Caco-2 (cell line): Measurements from ENCODE around the gene SUPT3H. TPM values are rescaled to one million over a fixed set of nuclear protein-coding genes. Genes with fewer than 3 reads are reported as not detected.

Experiments used
- BruUV-seq: library from RNA; stranded (reverse); fragments of 400-500 nt; replicated peaks from 2 replicates; lab custom pipeline; 2021; lab: Mats Ljungman, UMichigan
- CTCF ChIA-PET: fragments of 300-600 bp; sonication (Branson Sonifier 250); formaldehyde crosslinking; loops from one replicate; lab custom pipeline; 2022; ENCODE audit warnings: antibody characterized with exemption; lab: Charles Lee
- POLR2A ChIA-PET: fragments of 300-600 bp; sonication (Branson Sonifier 250); formaldehyde crosslinking; loops from one replicate; lab custom pipeline; 2022; ENCODE audit warnings: antibody characterized with exemption; lab: Charles Lee
- DNase-seq, 2 experiments: peaks; one replicate each; pipeline versions ENCODE4 v3.0.0 to v3.0.0-alpha.2; 2020 to 2022
- H3K27me3 ChIP-seq: replicated peaks from 2 replicates; pipeline ENCODE4 v1.6.0; 2011; ENCODE audit warnings: low read length; ENCODE audit not compliant: control insufficient read depth, insufficient read depth
- H3K36me3 ChIP-seq: 2 replicates; pipeline ENCODE4 v1.5.1; 2011; ENCODE audit warnings: low read length; ENCODE audit not compliant: control insufficient read depth, insufficient read depth
- H3K4me1 ChIP-seq: fragments of 250-450 bp; sonication (Bioruptor Pico); 2 replicates; pipeline ENCODE4 v1.5.1; 2020; ENCODE audit warnings: mild to moderate bottlenecking
- H3K4me3 ChIP-seq: 2 replicates; pipeline ENCODE4 v1.5.1; 2011; ENCODE audit warnings: low read depth, mild to moderate bottlenecking, control low read depth, low read length
- H3K9me3 ChIP-seq: fragments of 250-450 bp; sonication (Bioruptor Pico); 2 replicates; pipeline ENCODE4 v1.5.1; 2020; ENCODE audit warnings: mild to moderate bottlenecking, moderate library complexity
- H3K27ac Mint-ChIP-seq: one replicate; pipeline ENCODE4 v1.8.0; 2022; ENCODE audit warnings: mixed read lengths; ENCODE audit not compliant: unreplicated experiment
- H3K27me3 Mint-ChIP-seq: one replicate; pipeline ENCODE4 v1.8.0; 2022; ENCODE audit warnings: mixed read lengths; ENCODE audit not compliant: insufficient read depth, unreplicated experiment
- H3K36me3 Mint-ChIP-seq: one replicate; pipeline ENCODE4 v1.8.0; 2022; ENCODE audit warnings: mild to moderate bottlenecking, mixed read lengths; ENCODE audit not compliant: insufficient read depth, unreplicated experiment
- H3K4me1 Mint-ChIP-seq: one replicate; pipeline ENCODE4 v1.8.0; 2022; ENCODE audit warnings: low read depth, mixed read lengths; ENCODE audit not compliant: unreplicated experiment
- H3K4me3 Mint-ChIP-seq: one replicate; pipeline ENCODE4 v1.8.0; 2022; ENCODE audit warnings: mild to moderate bottlenecking, moderate library complexity, mixed read lengths; ENCODE audit not compliant: unreplicated experiment
- H3K9me3 Mint-ChIP-seq: one replicate; pipeline ENCODE4 v1.8.0; 2022; ENCODE audit warnings: mixed read lengths; ENCODE audit not compliant: unreplicated experiment
- intact Hi-C: fragments of 100-400 bp; cut with micrococcal nuclease; formaldehyde crosslinking; loops from one replicate; pipeline ENCODE4 v1.10.0; 2022; ENCODE audit not compliant: unreplicated experiment
- total RNA-seq: library from RNA; stranded (reverse); gene quantifications from 2 replicates; pipeline ENCODE4 v1.2.3, GENCODE V29; 2022
- TF ChIP-seq, protein P1 (sequence below), 2 experiments: fragments of 200-600 bp in 1 of 2; IDR thresholded peaks; 1 replicate in 1 of 2; 2 replicates in 1 of 2; pipeline versions ENCODE4 v1.5.1 to v1.8.0; 2011 to 2022; ENCODE audit warnings: antibody characterized with exemption in 1 of 2, control low read depth in 1 of 2, inconsistent platforms in 1 of 2, low read depth in 1 of 2, low read length in 1 of 2, mild to moderate bottlenecking in 1 of 2, moderate library complexity in 1 of 2; ENCODE audit not compliant: insufficient read depth in 1 of 2, severe bottlenecking in 1 of 2, unreplicated experiment in 1 of 2

The SUPT3H gene
- total RNA-seq, 1 experiment from 2014 or later, result 13.2 TPM

DNA sequence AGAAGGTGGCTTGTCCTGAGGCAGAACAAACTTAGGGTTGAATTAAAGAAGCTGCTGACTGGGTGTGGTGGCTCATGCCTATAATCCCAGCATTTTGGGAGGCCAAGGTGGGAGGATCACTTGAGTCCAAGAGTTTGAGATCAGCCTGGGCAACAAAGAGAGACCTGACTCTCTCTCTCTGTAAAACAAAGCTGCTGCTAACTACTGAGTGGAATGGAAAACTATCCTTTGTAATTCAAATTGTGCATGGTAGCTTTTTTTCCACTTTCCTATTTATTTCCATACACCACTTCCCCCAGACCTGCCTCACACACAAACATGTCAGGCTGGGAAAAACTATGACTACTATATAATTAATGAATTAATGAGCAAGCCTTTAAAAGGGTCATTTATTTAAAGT is 553.2 kb downstream of the SUPT3H start:
- no TSS peak for BruUV-seq
- H3K4me3 Mint-ChIP-seq, result no peak overlapping the region
- intact Hi-C loops, result no loop called here
- H3K4me1 Mint-ChIP-seq, result no peaks in the 10 kb centered on the region
- Histone ChIP-seq H3K36me3 (no peaks in the 10 kb centered on the region), H3K4me1 (no peaks in the 10 kb centered on the region), H3K4me3 (no peak overlapping the region), H3K9me3 (no peaks in the 10 kb centered on the region), H3K27me3 (no peaks in the 10 kb centered on the region)
- ChIA-PET POLR2A (no interaction called here), CTCF (no interaction called here)
- H3K9me3 Mint-ChIP-seq, result no peaks in the 10 kb centered on the region
- DNase-seq, result no peak
- no peaks in the 10 kb centered on the region for H3K36me3 Mint-ChIP-seq
- TF ChIP-seq, protein P1, sequence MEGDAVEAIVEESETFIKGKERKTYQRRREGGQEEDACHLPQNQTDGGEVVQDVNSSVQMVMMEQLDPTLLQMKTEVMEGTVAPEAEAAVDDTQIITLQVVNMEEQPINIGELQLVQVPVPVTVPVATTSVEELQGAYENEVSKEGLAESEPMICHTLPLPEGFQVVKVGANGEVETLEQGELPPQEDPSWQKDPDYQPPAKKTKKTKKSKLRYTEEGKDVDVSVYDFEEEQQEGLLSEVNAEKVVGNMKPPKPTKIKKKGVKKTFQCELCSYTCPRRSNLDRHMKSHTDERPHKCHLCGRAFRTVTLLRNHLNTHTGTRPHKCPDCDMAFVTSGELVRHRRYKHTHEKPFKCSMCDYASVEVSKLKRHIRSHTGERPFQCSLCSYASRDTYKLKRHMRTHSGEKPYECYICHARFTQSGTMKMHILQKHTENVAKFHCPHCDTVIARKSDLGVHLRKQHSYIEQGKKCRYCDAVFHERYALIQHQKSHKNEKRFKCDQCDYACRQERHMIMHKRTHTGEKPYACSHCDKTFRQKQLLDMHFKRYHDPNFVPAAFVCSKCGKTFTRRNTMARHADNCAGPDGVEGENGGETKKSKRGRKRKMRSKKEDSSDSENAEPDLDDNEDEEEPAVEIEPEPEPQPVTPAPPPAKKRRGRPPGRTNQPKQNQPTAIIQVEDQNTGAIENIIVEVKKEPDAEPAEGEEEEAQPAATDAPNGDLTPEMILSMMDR (IDR thresholded peaks at IDR 0.05; ENCODE audit: insufficient read depth in 1 of 2, low read depth in 1 of 2, low read length in 1 of 2, severe bottlenecking in 1 of 2, unreplicated experiment in 1 of 2), result no peak
- H3K27ac Mint-ChIP-seq, result no peak overlapping the region
- H3K27me3 Mint-ChIP-seq, result no peaks in the 10 kb centered on the region

DNA sequence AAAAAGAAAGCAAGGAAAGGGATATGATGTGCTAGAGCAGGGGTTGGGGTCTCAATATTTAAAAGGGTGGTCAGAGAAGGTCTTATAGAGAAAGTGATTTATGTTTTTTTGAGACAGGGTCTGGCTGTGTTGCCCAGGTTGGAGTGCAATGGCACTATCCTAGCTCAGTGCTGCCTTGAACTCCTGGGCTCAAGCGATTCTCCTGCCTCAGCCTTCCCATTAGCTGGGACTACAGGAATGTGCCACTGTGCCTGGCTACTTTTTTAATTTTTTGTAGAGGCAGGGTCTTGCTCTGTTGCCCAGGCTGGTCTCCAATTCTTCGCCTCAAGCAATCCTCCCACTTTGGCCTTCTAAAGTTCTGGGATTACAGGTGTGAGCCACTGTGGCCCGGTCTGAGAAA is 557.0 kb downstream of the SUPT3H start:
- CTCF ChIA-PET, result no interaction called here

DNA sequence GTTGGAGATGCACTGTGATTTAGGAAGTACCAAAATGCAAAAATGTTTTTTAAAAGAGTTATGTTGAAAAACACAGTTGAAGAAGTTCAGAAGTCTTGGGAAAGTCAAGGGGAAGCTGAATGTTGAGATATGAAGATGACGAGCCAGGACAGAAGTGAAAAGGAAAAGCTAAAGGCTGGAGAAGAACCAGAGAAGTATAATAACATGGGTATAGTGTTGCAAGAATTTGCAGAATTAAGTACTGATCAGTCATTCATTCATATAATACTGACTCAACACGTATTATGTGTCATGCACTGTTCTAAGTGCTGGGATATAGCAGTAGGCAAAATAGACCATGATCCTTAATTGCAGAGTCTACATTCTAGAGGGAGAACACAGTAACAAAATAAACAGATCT is 557.4 kb downstream of the SUPT3H start:
- intact Hi-C loops, result no loop called here
- ChIA-PET CTCF (no interaction called here), POLR2A (no interaction called here)
- Histone ChIP-seq H3K36me3 (no peaks in the 10 kb centered on the region), H3K4me3 (no peak overlapping the region), H3K9me3 (no peaks in the 10 kb centered on the region), H3K4me1 (no peaks in the 10 kb centered on the region), H3K27me3 (no peaks in the 10 kb centered on the region)
- H3K27me3 Mint-ChIP-seq, result no peaks in the 10 kb centered on the region
- BruUV-seq, result no TSS peak
- DNase-seq, result no peak
- H3K4me3 Mint-ChIP-seq, result no peak overlapping the region
- no peaks in the 10 kb centered on the region for H3K9me3 Mint-ChIP-seq
- no peak overlapping the region for H3K27ac Mint-ChIP-seq
- TF ChIP-seq, protein P1 (IDR thresholded peaks at IDR 0.05; ENCODE audit: insufficient read depth in 1 of 2, low read depth in 1 of 2, low read length in 1 of 2, severe bottlenecking in 1 of 2, unreplicated experiment in 1 of 2), result no peak
- no peaks in the 10 kb centered on the region for H3K36me3 Mint-ChIP-seq
- no peaks in the 10 kb centered on the region for H3K4me1 Mint-ChIP-seq

More for the DNA sequence above, 557.0 kb downstream of the SUPT3H start:
- Mint-ChIP-seq H3K4me1 (no peaks in the 10 kb centered on the region), H3K4me3 (no peak overlapping the region), H3K27ac (no peak overlapping the region), H3K36me3 (no peaks in the 10 kb centered on the region), H3K27me3 (no peaks in the 10 kb centered on the region), H3K9me3 (no peaks in the 10 kb centered on the region)
- H3K4me3 ChIP-seq, result no peak overlapping the region
- BruUV-seq, result no TSS peak
- POLR2A ChIA-PET, result no interaction called here
- intact Hi-C loops, result no loop called here
- no peaks in the 10 kb centered on the region for H3K27me3 ChIP-seq
- no peaks in the 10 kb centered on the region for H3K4me1 ChIP-seq
- TF ChIP-seq, protein P1 (IDR thresholded peaks at IDR 0.05; ENCODE audit: insufficient read depth in 1 of 2, low read depth in 1 of 2, low read length in 1 of 2, severe bottlenecking in 1 of 2, unreplicated experiment in 1 of 2), result no peak
- no peaks in the 10 kb centered on the region for H3K9me3 ChIP-seq
- no peaks in the 10 kb centered on the region for H3K36me3 ChIP-seq
- no peak for DNase-seq
